Measurements from ENCODE around the gene ALDH16A1.

The ALDH16A1 gene

GRCh38 chr19:49453013-49453756, at the start of gene ALDH16A1:
Gene ALDH16A1 (plus strand): TSS chr19:49453225. CDS start chr19:49453332, 107 bp downstream.
- peak; percentile 74 for DNase-seq

DNA sequence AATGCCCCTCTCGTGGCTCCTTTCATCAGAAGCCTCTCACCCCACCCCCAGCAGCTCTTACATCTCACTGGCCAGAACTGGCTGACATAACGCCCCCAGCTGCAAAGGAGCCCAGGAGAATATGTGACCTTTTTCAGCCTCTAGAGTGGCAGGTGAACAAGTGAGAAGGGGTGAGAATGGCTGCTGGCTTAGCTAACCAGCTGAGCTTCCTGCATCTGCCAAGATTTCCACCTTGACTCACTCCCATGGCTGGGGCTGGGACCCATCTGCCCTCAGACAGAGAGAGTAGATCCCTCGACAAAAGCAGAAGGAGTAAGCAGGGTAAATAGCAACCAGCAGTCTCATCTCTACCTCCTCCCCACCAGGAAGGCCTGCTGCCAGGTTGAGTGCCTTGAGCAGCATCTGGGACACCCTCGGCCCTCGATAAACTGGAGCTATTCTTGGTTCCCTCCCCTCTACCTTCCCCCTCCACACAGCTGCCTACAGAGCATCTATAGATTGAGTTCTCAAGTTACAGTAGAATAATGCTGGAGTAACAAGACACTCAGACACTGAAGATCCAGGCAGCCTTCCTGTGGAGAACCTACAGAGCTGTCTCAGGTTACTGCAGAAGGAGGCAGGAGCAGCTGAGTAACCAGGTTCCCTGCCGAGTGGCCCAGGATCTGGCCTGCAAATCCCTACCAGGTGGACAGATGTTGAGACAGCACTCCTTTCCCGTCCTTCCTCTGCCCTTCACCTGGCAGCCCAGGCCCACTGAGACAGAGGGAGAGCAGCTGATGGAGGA, 49.4 kb upstream of the ALDH16A1 start:
- DNase-seq, result no peak

- no peak for DNase-seq
Observed at GRCh38 chr19:49407079-49407478, 45.9 kb upstream of the ALDH16A1 start.

- no peak for DNase-seq
Observed at GRCh38 chr19:49407482-49408015, 45.5 kb upstream of the ALDH16A1 start.

GRCh38 chr19:49408816-49409440, 44.1 kb upstream of the ALDH16A1 start:
- DNase-seq, result no peak

- no peak for DNase-seq
Observed at GRCh38 chr19:49409441-49410029, 43.5 kb upstream of the ALDH16A1 start.

DNA sequence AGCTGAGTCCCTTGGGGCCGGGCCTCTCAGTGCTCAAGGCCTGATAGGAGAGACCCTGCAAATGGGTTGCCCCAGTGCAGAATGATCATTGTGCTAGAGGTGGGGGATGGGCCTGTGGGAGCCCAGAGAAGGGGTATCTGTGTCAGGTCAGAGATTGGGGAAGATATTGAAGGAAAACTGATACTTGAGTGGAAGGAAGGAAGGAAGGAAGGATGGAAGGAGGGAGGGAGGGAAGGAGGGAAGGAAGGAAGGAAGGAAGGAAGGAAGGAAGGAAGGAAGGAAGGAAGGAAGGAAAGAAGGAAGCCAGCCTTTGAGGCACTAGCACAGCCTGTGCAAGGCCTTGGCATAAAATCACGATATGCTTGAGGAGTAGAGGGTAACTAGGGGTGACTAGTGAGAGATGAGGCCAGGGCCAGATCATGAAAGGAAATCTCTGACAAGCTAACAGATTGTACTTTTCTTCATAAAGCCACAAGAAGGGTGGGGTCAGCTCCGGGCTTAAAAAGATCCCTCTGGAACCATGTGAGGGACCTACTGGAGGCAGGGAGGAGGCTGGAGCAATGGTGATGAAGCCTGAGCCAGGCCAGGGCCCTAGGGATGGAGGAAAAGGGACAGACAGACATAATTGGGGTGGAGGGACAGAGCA, 41.2 kb upstream of the ALDH16A1 start:
- no peak for DNase-seq

DNA sequence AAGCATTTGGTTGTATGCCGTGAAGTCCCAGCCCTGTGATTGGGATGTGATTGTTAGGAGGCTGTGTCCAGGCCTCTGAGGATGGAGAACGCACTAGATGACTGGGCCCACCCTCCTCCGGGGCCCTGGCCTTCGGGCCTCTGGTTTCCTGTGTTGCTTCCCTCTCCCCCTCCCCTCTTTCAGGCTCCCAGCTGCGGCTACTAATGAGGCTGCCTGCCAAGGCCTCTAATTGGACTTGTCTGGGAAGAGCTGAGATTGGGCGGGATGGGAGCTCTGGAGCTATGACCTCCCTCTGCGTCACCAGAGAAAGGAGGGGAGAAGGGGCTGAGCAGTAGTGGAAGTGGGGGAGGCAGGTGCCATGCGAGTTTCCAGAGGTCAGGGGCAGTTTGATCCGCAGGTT, 39.7 kb upstream of the ALDH16A1 start:
- no peak for DNase-seq

DNA sequence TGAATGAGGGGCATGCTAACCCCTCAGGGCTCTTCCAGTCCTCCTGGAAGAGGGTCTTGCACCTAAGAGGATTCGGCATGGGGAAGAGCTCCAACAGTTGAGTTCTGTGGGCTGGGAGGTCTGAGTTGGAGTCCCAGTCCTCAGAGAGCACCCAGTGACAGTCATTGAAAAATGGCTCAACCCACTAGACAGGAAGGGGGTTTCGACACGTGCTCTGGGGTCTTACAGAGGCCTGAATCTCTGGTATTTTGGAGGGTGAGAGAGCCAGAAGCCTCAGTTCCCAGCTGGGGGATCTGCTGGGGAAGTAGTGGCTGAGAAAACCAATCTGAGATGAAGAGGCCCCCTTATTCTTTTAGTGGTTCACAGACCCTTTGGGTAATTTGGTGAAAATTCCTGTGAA, 38.8 kb upstream of the ALDH16A1 start:
- DNase-seq, result no peak

DNA sequence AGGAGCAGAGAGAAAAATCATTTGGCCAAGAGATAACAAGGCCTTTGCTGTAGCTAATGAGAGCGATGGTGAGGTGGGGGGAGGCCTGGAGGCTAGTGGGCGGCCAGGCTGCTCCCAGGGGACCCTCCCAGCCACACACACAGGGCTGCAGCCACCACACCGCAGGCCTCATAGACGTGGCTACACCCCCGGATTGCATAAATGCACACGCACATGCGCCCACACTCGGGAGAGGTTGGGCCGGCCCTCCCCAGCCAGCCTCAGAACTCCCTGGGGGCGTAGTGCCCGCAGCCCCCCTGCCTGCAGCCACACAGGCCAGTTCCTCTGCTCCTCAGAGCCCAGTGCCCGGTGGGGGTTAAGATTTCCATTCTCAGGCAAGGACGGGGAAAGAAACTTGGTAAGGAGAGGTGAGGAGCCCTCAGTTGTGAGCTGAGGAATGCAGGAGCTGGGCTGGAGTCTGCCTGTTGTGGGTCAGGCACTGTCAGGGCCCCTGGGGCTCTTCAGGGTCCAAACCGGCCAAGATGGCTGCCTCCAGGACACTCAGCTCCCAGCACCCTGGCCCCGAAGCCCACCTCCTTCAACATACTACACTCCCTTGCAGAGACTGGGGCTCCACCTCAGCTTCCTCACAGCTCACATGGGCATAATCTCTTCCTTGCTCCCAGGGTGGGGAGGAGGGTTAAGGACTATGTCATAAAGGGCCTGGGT, 37.8 kb upstream of the ALDH16A1 start:
- no peak for DNase-seq

- DNase-seq, result no peak
Observed at GRCh38 chr19:49415810-49416200, 37.2 kb upstream of the ALDH16A1 start.

DNA sequence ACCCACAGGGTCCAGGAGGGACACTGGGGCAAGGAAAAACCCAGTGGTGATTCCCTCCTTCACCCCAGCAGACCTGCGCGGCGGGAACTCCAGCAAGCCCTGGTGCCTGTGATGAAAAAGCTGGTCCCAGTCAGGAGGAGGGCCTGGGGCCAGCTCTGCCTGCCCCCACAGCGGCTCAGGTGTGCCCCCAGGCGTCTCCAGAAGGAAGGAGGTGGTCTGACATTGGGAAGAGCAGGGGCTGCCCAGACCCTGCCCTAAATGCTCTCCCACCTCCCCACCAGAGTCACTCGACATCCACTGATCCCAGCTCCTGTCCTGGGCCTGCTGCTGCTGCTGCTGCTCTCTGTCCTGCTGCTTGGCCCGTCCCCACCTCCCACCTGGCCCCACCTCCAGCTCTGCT, 35.9 kb upstream of the ALDH16A1 start:
- no peak for DNase-seq

- no peak for DNase-seq
Observed at GRCh38 chr19:49418511-49418910, 34.5 kb upstream of the ALDH16A1 start.

- DNase-seq, result no peak
Observed at GRCh38 chr19:49419173-49419572, 33.9 kb upstream of the ALDH16A1 start.

- DNase-seq, result no peak
Observed at GRCh38 chr19:49420227-49420626, 32.8 kb upstream of the ALDH16A1 start.

GRCh38 chr19:49421039-49421877, 31.8 kb upstream of the ALDH16A1 start:
- DNase-seq, result no peak

DNA sequence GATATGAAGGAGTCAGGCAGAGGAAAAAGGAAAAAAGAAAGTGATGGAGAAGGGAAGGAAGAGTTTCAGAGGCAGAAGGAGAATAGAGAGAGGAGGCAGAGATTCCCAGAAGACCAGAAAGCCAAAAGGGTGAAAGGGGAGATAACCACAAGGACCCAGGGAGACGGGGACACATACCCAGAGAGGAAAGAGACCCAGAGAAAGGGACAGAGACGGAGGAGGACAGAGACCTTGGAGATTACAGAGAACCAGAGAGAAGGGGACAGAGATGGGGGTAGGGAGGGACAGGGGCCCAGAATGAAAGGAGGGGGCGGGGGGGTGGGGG, 31.2 kb upstream of the ALDH16A1 start:
- DNase-seq, result no peak

- DNase-seq, result no peak
Observed at GRCh38 chr19:49422407-49423070, 30.5 kb upstream of the ALDH16A1 start.

DNA sequence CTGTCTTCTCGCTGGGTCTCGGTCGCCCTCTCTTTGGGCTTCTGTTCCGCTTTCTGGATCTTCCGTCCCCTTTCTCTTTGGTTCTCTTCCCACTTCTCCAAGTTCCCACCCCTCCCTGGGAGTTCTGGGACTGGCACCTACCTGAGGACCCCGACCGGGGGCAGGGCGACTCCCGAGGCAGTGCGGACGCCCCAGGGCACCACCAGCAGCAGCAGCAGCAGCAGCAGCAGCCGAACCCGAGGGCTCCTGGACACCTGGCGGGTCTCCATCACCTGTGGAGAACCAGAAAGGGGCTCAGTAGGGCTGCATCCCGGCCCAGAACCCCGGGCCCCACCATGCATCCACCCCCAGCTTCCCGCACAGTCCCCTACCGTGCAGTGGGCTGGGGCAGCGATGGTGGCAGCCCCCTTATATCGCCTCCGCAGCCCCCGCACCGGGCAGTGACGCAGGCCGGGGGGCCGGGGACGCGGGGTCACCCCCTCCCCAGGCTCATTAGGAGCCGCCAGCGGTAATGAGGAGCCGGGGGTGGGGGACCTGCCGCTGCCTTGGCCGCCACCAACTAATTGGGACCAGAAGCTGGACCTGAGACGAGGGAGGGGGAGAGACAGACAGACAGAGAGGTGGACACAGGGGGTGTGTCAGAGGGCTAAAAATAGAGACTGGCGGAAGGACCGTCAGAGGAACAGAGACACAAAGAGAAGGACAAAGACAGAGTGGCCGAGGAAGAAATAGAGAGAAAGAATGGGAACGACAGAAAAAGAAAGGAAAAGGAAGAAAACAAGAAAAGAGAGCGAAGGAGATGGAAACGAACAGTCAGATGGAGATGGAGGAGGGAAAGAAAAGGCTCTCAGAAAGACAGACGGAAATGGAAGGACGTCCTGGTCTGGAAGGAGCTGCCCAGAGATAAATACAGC, 29.7 kb upstream of the ALDH16A1 start, which contains the start of gene PTH2:
Gene PTH2, minus strand, starts transcription at position 371 of the 914 bp plus-strand sequence. Its CDS starts 102 bp downstream, at position 269.
- no peak for DNase-seq

DNA sequence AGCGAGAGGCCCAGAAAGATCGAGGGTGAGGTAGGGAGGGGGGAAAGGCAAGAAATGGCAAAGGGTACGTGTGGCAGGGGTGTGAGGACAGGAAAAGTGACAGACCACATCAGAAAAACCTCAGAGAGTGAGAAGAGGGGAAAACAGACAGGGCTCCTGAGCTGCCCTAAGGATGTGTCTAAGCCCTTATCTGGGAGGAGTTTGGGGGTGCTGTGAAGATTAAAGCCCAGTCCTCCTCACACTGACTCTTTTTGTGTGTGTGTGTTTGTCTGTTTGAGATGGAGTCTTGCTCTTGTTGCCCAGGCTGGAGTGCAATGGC, 29.1 kb upstream of the ALDH16A1 start:
- DNase-seq, result no peak

Data from cortex of kidney (tissue), 1 donor.